Liver (tissue), 9 donors: ENCODE data around the gene TNFRSF11A. TPM values are rescaled to one million over a fixed set of nuclear protein-coding genes. Genes with fewer than 3 reads are reported as not detected.

Experiments used
- DNase-seq: peaks from one replicate; pipeline ENCODE4 v3.0.0-alpha.2; 2017; ENCODE audit warnings: low spot score
- H3K27ac ChIP-seq, 2 donors: one replicate each; pipeline ENCODE4 v1.7.0; 2013; ENCODE audit warnings: inconsistent platforms in 2 of 2, low read length in 2 of 2, control low read depth in 1 of 2, low read depth in 1 of 2, mild to moderate bottlenecking in 1 of 2
- H3K27me3 ChIP-seq, 4 donors: one replicate each; pipeline versions ENCODE4 v1.6.1 to v1.7.0; 2013; ENCODE audit warnings: low read length in 3 of 4, inconsistent platforms in 1 of 4, mild to moderate bottlenecking in 1 of 4, moderate library complexity in 1 of 4; ENCODE audit not compliant: control insufficient read depth in 4 of 4, insufficient read depth in 4 of 4
- H3K36me3 ChIP-seq, 4 donors: one replicate each; pipeline versions ENCODE4 v1.6.1 to v1.7.0; 2013; ENCODE audit warnings: low read length in 3 of 4, mild to moderate bottlenecking in 3 of 4, low read depth in 1 of 4, moderate library complexity in 1 of 4; ENCODE audit not compliant: control insufficient read depth in 4 of 4, insufficient read depth in 3 of 4
- H3K4me1 ChIP-seq, 4 donors: one replicate each; pipeline versions ENCODE4 v1.6.1 to v1.7.0; 2013; ENCODE audit warnings: low read length in 3 of 4, mild to moderate bottlenecking in 3 of 4, moderate library complexity in 1 of 4; ENCODE audit not compliant: control insufficient read depth in 4 of 4, insufficient read depth in 4 of 4
- H3K4me3 ChIP-seq, 3 donors: one replicate each; pipeline versions ENCODE4 v1.6.1 to v1.7.0; 2013; ENCODE audit warnings: low read length in 3 of 3, control low read depth in 1 of 3, low read depth in 1 of 3, mild to moderate bottlenecking in 1 of 3
- H3K9ac ChIP-seq, 2 donors: one replicate each; pipeline ENCODE4 v1.7.0; 2013; ENCODE audit warnings: low read length in 2 of 2, mild to moderate bottlenecking in 2 of 2, moderate library complexity in 2 of 2, control low read depth in 1 of 2, low read depth in 1 of 2
- H3K9me3 ChIP-seq, 4 donors: one replicate each; pipeline versions ENCODE4 v1.6.1 to v1.7.0; 2013; ENCODE audit warnings: low read length in 3 of 4; ENCODE audit not compliant: control insufficient read depth in 4 of 4
- FOXA1 ChIP-seq: IDR thresholded peaks from 2 replicates; pipeline ENCODE4 v1.6.1; 2016; ENCODE audit warnings: antibody characterized with exemption
- FOXA2 ChIP-seq: IDR thresholded peaks from 2 replicates; pipeline ENCODE4 v1.6.1; 2016; ENCODE audit warnings: antibody characterized with exemption
- GABPA ChIP-seq, 2 donors: IDR thresholded peaks in 1 of 2; conservative IDR thresholded peaks in 1 of 2; 2 replicates each; pipeline ENCODE4 v1.6.1; 2016; ENCODE audit warnings: antibody characterized with exemption in 2 of 2, mild to moderate bottlenecking in 1 of 2, moderate library complexity in 1 of 2
- HNF4A ChIP-seq, 2 donors: conservative IDR thresholded peaks; 2 replicates each; pipeline ENCODE4 v1.6.1; 2016; ENCODE audit warnings: antibody characterized with exemption in 2 of 2, mild to moderate bottlenecking in 2 of 2
- HNF4G ChIP-seq: IDR thresholded peaks from 2 replicates; pipeline ENCODE4 v1.6.1; 2016; ENCODE audit warnings: antibody characterized with exemption
- JUND ChIP-seq, 2 donors: IDR thresholded peaks; 2 replicates each; pipeline ENCODE4 v1.6.1; 2016; ENCODE audit warnings: antibody characterized with exemption in 2 of 2
- NR2F2 ChIP-seq: IDR thresholded peaks from 2 replicates; pipeline ENCODE4 v1.6.1; 2016; ENCODE audit warnings: antibody characterized with exemption
- RAD21 ChIP-seq, 2 donors: IDR thresholded peaks; 2 replicates each; pipeline ENCODE4 v1.6.1; 2016; ENCODE audit warnings: antibody characterized with exemption in 2 of 2, mild to moderate bottlenecking in 2 of 2
- RXRA ChIP-seq, 2 donors: IDR thresholded peaks; 2 replicates each; pipeline ENCODE4 v1.6.1; 2017 to 2018; ENCODE audit warnings: antibody characterized with exemption in 2 of 2, mild to moderate bottlenecking in 1 of 2
- SP1 ChIP-seq: IDR thresholded peaks from 2 replicates; pipeline ENCODE4 v1.6.1; 2018; ENCODE audit warnings: antibody characterized with exemption, mild to moderate bottlenecking
- TAF1 ChIP-seq: conservative IDR thresholded peaks from 2 replicates; pipeline ENCODE4 v1.6.1; 2016; ENCODE audit warnings: antibody characterized with exemption, mild to moderate bottlenecking
- YY1 ChIP-seq: IDR thresholded peaks from 2 replicates; pipeline ENCODE4 v1.6.1; 2016; ENCODE audit warnings: antibody characterized with exemption, mild to moderate bottlenecking
- WGBS: extraction: QIAGEN DNeasy Blood & Tissue Kit; methylation state at CpG from one replicate; pipeline ENCODE4 v1.1.7; 2013; 5-methylcytosine and 5-hydroxymethylcytosine counted together
- polyA plus RNA-seq, 2 donors: library from polyadenylated mRNA; stranded (reverse) in 1 of 2; unstranded in 1 of 2; fragments of 200-250 nt in 1 of 2; fragments of >200 nt in 1 of 2; fragmentation: Nextera tagmentation in 1 of 2; extraction: Ambion mirVana in 1 of 2; gene quantifications; one replicate each; pipeline versions ENCODE4 v1.2.1 to v1.2.3, GENCODE V29; 2013 to 2015
- total RNA-seq, 2 donors: library from RNA; depleted of rRNA; stranded (reverse); fragments of >200 nt; gene quantifications; one replicate each; pipeline ENCODE4 v1.2.3, GENCODE V29; 2014
- TF ChIP-seq, protein P1 (sequence below): IDR thresholded peaks from 2 replicates; pipeline ENCODE4 v1.6.1; 2016; ENCODE audit warnings: antibody characterized with exemption
- TF ChIP-seq, protein P2 (sequence below): IDR thresholded peaks from 2 replicates; pipeline ENCODE4 v1.6.1; 2016; ENCODE audit warnings: antibody characterized with exemption
- TF ChIP-seq, protein P3 (sequence below): fragments of 150-350 bp; IDR thresholded peaks from 2 replicates; pipeline ENCODE4 v1.5.1; 2017; ENCODE audit warnings: improper control_type of control experiment, low read depth, low read length; ENCODE audit not compliant: missing input control
- TF ChIP-seq, protein P4 (sequence below): IDR thresholded peaks from 2 replicates; pipeline ENCODE4 v1.6.1; 2016; ENCODE audit warnings: antibody characterized with exemption
- TF ChIP-seq, protein P5 (sequence below): IDR thresholded peaks from 2 replicates; pipeline ENCODE4 v1.6.1; 2016; ENCODE audit warnings: antibody characterized with exemption, mild to moderate bottlenecking
- donor health status: healthy.
- donor health status: healthy.
- donor health status: healthy.
- donor health status: healthy.
- donor health status: healthy.

Gene TNFRSF11A
- total and polyA plus RNA-seq, 4 donors, result 0.32 to 1.8 (median 0.90) TPM

DNA sequence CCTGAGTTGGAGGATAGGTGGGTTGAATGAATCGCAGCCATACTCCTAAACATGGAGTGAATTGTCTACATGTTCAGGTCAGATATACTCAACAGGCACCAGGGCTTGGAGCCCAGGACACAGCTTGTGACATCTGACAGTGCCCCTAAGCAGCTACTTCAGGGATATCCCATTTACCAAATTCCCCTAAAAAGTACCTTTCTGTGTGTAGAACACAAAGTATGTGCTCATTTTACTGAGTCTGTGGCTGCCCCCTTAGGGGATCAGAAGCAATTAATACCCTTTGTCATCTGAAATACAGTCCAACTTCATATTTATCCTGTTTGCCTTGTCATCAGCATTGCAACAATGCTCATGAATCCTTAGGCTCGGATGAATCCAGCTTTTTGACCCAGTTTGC is 20.8 kb downstream of the TNFRSF11A start:
- no peak for DNase-seq
- Histone ChIP-seq H3K9me3 (no peaks in the 10 kb centered on the region), H3K4me1 (no peaks in the 10 kb centered on the region), H3K4me3 (no peak overlapping the region), H3K36me3 (no peaks in the 10 kb centered on the region), H3K27me3 (no peaks in the 10 kb centered on the region), H3K27ac (no peak overlapping the region), H3K9ac (no peak overlapping the region)
- TF ChIP-seq HNF4G, result no peak
- no peak for TF ChIP-seq GABPA (IDR thresholded peaks at IDR 0.05 in 1 of 2, conservative IDR thresholded peaks at IDR 0.05 in 1 of 2)
- TF ChIP-seq RAD21 (IDR thresholded peaks at IDR 0.05), result no peak
- TF ChIP-seq TAF1, result no peak
- TF ChIP-seq, protein P1, sequence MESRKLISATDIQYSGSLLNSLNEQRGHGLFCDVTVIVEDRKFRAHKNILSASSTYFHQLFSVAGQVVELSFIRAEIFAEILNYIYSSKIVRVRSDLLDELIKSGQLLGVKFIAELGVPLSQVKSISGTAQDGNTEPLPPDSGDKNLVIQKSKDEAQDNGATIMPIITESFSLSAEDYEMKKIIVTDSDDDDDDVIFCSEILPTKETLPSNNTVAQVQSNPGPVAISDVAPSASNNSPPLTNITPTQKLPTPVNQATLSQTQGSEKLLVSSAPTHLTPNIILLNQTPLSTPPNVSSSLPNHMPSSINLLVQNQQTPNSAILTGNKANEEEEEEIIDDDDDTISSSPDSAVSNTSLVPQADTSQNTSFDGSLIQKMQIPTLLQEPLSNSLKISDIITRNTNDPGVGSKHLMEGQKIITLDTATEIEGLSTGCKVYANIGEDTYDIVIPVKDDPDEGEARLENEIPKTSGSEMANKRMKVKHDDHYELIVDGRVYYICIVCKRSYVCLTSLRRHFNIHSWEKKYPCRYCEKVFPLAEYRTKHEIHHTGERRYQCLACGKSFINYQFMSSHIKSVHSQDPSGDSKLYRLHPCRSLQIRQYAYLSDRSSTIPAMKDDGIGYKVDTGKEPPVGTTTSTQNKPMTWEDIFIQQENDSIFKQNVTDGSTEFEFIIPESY, result no peak
- TF ChIP-seq, protein P2, sequence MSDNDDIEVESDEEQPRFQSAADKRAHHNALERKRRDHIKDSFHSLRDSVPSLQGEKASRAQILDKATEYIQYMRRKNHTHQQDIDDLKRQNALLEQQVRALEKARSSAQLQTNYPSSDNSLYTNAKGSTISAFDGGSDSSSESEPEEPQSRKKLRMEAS, result no peak
- no peak for TF ChIP-seq NR2F2
- TF ChIP-seq, protein P3, sequence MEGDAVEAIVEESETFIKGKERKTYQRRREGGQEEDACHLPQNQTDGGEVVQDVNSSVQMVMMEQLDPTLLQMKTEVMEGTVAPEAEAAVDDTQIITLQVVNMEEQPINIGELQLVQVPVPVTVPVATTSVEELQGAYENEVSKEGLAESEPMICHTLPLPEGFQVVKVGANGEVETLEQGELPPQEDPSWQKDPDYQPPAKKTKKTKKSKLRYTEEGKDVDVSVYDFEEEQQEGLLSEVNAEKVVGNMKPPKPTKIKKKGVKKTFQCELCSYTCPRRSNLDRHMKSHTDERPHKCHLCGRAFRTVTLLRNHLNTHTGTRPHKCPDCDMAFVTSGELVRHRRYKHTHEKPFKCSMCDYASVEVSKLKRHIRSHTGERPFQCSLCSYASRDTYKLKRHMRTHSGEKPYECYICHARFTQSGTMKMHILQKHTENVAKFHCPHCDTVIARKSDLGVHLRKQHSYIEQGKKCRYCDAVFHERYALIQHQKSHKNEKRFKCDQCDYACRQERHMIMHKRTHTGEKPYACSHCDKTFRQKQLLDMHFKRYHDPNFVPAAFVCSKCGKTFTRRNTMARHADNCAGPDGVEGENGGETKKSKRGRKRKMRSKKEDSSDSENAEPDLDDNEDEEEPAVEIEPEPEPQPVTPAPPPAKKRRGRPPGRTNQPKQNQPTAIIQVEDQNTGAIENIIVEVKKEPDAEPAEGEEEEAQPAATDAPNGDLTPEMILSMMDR, result no peak
- TF ChIP-seq SP1, result no peak
- no peak for TF ChIP-seq HNF4A (conservative IDR thresholded peaks at IDR 0.05)
- no peak for TF ChIP-seq RXRA (IDR thresholded peaks at IDR 0.05)
- WGBS, result 94% methylated on average over 2 of the region's 2 CpGs

DNA sequence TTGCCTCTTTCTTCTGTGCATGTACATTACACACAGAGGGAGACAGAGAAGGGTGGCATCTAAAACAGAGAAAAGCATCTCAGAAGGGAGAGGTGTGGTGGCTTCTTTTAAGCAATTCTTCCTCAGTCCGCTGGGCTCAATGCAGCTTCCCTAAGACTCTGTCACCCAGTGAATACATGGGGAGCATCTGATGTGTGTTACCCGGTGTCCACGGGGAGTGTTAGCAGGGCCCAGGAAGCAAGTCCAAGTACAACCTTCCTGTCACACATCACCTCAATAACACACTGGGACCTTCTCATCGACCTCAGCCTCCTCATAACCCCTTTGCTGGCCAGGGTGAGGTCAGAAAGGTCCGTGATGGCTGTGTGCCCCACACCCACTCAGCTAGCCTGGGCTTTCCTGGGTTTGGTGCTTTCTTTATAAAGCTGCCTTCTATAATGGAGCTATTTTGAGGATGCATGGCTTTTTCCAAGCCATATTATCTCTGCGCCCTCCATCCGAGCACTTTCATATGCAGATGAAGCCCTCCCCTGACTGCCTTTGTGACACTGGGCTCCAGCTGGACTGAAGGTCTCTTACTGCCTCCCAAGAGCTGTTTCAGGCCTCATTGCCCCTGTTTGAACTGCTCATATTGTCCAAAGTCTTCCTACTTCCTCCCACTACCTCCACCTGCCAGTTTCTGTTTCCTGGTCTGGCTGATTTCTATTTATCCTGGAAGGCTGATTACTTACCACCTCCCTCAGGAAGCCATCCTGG is 21.4 kb downstream of the TNFRSF11A start:
- 77% methylated on average over 7 of the region's 7 CpGs for WGBS
- DNase-seq, result no peak
- no peaks in the 10 kb centered on the region for H3K27me3 ChIP-seq
- no peak overlapping the region for H3K27ac ChIP-seq
- no peak overlapping the region for H3K4me3 ChIP-seq
- H3K4me1 ChIP-seq, result no peaks in the 10 kb centered on the region
- H3K9ac ChIP-seq, result no peak overlapping the region
- TF ChIP-seq, protein P1, result no peak
- TF ChIP-seq HNF4G (no peak), JUND (IDR thresholded peaks at IDR 0.05) (no peak), YY1 (no peak), RXRA (IDR thresholded peaks at IDR 0.05) (no peak), FOXA1 (no peak), FOXA2 (no peak), HNF4A (conservative IDR thresholded peaks at IDR 0.05) (no peak), RAD21 (IDR thresholded peaks at IDR 0.05) (no peak), GABPA (IDR thresholded peaks at IDR 0.05 in 1 of 2, conservative IDR thresholded peaks at IDR 0.05 in 1 of 2) (no peak), NR2F2 (no peak), TAF1 (no peak)
- TF ChIP-seq, protein P4, sequence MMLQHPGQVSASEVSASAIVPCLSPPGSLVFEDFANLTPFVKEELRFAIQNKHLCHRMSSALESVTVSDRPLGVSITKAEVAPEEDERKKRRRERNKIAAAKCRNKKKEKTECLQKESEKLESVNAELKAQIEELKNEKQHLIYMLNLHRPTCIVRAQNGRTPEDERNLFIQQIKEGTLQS, result no peak
- TF ChIP-seq, protein P5, sequence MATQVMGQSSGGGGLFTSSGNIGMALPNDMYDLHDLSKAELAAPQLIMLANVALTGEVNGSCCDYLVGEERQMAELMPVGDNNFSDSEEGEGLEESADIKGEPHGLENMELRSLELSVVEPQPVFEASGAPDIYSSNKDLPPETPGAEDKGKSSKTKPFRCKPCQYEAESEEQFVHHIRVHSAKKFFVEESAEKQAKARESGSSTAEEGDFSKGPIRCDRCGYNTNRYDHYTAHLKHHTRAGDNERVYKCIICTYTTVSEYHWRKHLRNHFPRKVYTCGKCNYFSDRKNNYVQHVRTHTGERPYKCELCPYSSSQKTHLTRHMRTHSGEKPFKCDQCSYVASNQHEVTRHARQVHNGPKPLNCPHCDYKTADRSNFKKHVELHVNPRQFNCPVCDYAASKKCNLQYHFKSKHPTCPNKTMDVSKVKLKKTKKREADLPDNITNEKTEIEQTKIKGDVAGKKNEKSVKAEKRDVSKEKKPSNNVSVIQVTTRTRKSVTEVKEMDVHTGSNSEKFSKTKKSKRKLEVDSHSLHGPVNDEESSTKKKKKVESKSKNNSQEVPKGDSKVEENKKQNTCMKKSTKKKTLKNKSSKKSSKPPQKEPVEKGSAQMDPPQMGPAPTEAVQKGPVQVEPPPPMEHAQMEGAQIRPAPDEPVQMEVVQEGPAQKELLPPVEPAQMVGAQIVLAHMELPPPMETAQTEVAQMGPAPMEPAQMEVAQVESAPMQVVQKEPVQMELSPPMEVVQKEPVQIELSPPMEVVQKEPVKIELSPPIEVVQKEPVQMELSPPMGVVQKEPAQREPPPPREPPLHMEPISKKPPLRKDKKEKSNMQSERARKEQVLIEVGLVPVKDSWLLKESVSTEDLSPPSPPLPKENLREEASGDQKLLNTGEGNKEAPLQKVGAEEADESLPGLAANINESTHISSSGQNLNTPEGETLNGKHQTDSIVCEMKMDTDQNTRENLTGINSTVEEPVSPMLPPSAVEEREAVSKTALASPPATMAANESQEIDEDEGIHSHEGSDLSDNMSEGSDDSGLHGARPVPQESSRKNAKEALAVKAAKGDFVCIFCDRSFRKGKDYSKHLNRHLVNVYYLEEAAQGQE, result no peak
- TF ChIP-seq, protein P2, result no peak
- no peaks in the 10 kb centered on the region for H3K9me3 ChIP-seq
- H3K36me3 ChIP-seq, result no peaks in the 10 kb centered on the region
